HG02943 (cell line): Measurements from ENCODE around the gene ATP5F1A.
"Not testable (repeated sequence)": the region's sequence is repeated elsewhere in the genome, so short reads cannot be mapped to it uniquely, and the experiment has no call there.

Source experiments
- ATAC-seq: cut with Tn5 transposase; IDR thresholded peaks from one replicate; pipeline ENCODE4 v1.9.1; 2021; ENCODE audit warnings: mild to moderate bottlenecking, low read depth, moderate library complexity; ENCODE audit not compliant: unreplicated experiment

Gene ATP5F1A

DNA sequence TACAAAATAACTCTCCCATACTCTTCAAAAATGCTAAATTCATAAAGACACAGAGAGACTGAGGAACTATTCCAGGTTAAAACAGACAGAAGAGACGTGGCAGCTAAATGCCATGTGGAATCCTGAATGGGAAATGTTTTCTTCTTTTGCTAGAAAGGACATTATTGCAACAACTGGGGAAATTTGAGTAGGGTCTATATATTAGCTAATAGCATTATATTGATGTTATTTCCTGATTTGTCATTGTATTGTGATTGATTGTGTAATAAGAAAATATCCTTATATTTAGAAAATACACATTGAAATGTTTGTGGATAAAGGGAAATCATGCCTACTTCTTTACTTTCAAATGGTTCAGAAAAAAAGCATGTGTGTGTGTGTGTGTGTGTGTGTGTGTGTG lies 49.5 kb downstream of the ATP5F1A start:
- ATAC-seq = no peak

DNA sequence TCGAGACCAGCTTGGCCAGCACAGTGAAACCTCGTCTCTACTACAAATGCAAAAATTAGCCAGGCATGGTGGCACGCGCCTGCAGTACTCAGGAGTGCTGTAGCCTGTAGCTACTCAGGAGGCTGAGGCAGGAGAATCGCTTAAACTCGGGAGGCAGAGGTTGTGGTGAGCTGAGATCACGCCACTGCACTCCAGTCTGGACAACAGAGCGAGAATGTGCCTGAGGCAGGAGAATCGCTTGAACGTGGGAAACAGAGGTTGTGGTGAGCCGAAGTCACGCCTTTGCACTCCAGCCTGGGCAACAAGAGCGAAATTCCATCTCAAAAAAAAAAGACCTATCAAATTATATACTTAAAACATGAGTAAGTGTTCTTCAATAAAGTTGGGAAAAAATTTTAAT lies 50.7 kb downstream of the ATP5F1A start:
- not testable (repeated sequence) for ATAC-seq

DNA sequence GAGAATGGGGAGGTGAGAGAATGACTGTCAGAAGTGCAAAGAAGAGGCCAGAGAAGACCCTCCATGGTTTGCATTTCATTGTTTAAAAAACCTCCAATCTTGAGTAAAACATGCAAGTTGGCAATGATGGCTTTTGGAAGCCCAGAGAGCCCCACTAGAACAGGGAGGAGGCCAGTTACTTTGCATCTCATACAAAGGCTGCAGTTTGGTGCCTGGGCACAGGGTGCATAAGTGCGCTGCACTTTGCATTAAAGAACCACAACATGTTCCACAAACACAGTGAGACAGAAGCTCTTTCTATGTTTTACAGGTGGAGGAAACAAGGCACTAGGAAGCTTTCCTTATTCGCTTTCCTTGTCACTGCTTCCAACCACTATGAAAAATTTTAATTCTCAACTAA lies 51.4 kb downstream of the ATP5F1A start:
- ATAC-seq = no peak

DNA sequence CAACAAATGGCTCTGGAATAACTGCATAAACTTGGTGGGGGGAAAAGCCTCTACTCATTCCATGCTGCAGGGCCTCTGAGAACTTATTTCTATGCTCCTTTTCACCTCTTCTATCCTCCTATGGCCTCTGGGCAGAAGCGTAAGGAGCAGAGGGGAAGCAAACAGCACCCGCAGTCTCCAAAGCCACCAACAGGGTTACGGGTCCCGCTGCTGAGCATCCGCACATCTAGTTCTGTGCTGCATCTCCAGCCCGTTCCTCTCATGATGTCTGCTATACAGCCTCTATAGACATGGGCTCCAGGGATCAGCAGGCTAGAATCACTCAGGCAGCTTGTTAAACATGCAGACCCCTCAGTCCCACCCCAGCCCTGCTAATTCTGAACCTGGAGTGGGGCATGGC lies 52.0 kb downstream of the ATP5F1A start:
- ATAC-seq = no peak

DNA sequence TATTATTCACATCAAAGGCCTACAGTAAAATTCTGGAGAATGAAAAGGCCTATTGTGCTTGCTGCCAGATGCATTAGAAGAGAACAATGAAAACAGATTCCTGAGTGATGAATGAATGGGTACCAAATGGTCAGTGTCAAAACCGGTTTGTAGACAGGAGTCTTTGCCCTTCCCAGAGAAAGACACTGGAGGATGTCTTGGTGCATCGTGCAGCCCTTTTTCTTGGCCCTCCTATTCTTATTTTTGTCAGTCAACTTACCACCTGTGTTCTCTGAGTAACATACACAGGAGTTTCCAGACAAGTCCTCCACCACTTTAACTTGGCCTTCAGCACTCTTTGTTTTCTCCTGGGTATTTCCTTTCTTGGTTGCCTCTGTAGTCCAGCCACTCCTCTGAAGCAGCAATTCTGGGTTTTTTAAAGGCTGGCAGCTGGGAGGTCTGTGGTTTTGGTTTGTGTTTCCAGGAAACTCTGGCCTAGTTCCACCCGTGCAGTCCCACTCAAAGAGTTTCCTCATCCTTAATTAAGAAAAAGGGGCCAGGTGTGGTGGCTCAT lies 55.4 kb downstream of the ATP5F1A start:
- ATAC-seq = no peak

DNA sequence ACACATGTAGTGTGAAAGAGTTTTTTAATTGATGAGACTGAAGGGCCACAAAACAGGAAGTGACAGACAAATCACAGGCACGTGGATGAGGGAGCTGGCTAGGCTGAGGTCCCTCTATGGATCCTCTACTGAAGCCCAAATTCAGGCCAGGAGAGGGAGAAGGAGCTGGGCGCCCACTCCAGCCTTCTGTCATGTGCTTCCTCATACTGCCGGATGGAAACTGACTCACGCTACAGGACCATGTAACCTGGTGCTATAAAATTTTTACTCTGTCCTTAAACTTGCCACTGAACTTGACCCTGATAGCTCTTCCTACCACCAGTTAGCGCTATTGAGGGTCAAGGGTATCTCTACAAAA lies 57.4 kb downstream of the ATP5F1A start:
- ATAC-seq = no peak

GRCh38 chr18:46040033-46040746 lies 57.9 kb downstream of the ATP5F1A start:
- ATAC-seq = no peak

DNA sequence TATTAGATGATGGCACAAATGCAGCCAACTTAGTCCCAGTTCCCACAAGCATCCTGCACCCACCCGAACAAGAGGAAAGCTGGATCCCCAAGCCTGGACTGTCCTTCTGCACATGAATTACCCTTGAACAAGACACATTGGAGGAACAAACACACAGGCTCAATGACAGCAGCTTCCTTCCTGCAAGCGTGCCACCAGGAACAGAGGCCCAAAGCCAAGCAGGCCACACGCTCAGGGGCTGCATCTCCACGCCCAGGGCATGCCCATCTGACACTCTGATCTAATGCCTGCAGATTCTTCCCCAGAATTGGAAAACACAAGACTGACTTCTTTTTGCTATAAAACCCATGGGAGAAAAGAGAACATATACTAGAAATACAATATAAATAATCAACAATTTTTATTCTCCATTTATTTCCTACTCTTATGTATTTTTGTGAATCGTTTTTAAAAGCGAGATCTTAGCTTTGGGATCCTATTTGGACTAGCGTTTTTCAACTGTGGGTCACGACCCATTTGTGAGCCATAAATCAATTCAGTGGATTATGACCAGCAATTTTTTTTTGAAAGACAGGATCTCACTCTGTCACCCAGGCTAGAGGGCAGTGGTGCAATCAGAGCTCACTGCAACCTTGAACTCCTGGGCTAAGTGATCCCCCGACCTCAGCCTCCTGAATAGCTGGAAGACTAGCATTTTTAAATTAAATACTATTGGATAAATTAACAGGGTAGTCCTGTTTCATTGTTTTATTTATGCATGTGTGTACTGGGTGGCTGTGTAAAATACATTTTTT lies 60.4 kb downstream of the ATP5F1A start:
- ATAC-seq = no peak

- ATAC-seq = no peak
Observed at GRCh38 chr18:46035696-46036680, 62.1 kb downstream of the ATP5F1A start.

DNA sequence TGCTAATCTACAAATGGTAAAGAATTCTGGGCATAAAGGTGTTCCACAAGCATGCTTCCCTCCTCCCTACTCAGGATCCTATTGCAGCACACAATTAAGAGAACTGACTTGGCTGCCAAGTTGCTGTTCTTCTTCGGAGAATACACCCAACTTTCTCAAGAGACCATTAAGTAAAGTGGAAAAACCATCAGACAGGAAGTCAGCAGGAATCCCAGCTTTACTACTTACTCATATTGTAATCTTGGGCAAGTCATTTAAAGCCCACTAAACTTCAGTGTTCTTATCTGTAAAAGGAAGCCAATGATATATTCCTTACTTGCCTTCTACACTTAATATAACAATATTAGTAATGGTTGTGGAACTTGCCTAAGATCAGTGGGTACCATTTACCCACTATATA lies 63.9 kb downstream of the ATP5F1A start:
- ATAC-seq = no peak

DNA sequence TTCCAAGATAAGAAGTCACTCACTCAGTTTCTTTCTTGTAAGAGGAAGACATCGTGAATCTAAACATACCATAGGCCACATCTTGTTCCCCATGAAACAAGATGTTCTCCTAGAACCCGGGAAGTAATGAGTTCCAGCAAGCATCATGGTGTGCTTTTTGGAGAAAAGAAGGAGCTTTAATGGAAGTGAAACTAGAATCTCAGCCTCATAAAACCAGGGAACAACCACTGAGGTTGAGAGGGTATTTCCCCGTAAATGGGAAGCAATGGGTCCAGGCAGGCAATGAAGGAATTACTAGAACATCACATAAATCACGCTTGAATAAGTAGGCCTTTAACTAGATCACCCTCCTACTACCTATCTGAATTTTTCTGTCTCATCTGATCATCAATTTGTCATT lies 66.4 kb downstream of the ATP5F1A start:
- no peak for ATAC-seq
